SIG-M5 treated with dmso at 0.1 percent for 504 hours (cell line): Measurements from ENCODE around the gene ATP4A.

Experiments
- DNase-seq: peaks from one replicate; lab custom pipeline; 2025; ENCODE audit not compliant: unreplicated experiment; lab: John Stamatoyannopoulos, UW

Gene ATP4A

GRCh38 chr19:35528218-35529038 lies 35.0 kb downstream of the ATP4A start, which contains the start of gene SBSN:
Gene SBSN (minus strand): TSS chr19:35528311. CDS start chr19:35528281, 30 bp downstream.
- no peak for DNase-seq

DNA sequence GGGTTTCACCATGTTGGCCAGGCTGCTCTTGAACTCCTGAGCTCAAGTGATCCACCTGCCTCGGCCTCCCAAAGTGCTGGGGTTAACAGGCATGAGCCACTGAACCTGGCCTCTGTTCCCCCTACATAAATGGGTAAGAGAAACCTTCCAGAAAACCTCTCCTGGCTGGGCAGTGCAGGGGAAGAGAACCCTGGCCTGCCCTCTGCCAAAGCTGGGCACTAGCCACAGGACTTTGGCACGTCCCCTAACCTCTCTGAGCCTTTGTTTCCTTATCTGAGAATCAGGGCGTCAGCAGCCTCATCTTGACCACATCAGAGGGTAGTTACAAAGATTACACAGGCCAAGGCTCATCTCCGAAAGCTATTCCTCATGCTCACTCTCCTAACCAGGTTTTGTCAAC lies 37.6 kb downstream of the ATP4A start:
- DNase-seq: no peak

- no peak for DNase-seq
Measured at GRCh38 chr19:35524181-35524837, 39.1 kb downstream of the ATP4A start.

GRCh38 chr19:35522745-35523327 lies 40.6 kb downstream of the ATP4A start:
- no peak for DNase-seq

DNA sequence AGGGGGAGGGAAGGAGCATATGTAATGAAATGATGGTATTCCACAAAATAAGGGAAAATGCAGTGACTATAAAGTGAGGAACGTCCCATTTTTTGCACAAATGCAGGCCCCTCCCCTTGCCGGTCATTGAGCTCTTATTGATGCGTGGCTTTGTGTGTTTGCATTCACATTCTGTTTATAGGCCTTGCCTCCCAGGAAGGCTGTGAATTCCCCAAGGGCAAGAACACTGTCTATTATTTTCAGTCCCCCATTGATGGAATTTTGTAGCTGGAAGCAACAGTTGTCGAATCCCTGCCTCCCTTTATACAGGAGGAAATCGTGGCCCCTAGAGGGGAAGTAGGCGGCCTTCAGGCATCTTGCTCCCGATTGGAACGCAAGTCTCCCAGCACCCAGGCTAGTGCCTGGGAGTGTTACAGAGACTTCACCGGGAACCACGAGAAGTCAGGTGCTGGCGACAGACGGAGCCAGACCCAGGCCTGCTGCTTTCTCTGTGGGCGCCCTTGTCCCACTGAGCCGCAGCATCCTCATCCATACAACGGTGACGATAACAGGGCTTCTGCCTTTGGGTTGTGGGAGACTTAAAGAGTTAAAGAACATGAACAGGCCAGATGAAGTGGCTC lies 42.2 kb downstream of the ATP4A start:
- no peak for DNase-seq

- peak; percentile 27 for DNase-seq
Measured at GRCh38 chr19:35519291-35519690, 44.2 kb downstream of the ATP4A start.

DNA sequence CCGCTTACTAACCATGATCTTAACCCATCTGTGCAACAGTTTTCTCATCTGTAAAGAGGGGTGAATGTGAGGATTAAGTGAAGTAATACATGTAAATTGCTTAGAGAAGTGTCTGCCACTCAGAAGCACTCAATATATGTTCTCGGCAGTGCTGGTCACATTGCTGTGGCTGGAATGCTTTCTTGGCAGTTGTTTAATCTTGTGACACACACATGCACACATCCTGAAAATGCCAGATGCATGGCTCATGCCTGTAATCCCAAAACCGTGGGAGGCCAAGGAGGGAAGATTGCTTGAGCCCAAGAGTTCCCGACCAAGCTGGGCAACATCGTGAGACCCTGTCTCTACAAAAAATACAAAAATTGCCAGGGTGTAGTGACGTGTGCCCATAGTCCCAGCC lies 45.1 kb downstream of the ATP4A start:
- DNase-seq: no peak

DNA sequence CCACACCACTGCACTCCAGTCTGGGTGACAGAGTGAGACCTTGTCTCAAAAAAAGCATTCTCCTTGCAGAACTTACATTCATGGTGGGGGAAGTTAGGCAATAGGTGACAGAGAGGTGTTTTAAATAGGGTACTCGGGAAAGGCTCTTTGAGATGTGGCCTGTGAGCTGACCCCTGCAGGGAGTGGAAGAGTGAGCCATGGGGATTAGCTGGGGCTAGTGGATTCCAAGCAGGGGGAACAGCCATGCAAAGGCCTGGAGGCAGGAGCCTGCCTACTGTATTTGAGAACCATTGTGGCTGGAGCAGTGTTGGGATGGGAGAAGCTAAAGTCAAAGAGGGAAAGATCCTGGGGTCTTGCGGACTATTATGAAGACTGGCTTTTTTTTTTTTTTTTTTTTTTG lies 46.1 kb downstream of the ATP4A start:
- DNase-seq: no peak

GRCh38 chr19:35516310-35516709 lies 47.1 kb downstream of the ATP4A start:
- DNase-seq: no peak

GRCh38 chr19:35514282-35514809 lies 49.1 kb downstream of the ATP4A start:
- no peak for DNase-seq

DNA sequence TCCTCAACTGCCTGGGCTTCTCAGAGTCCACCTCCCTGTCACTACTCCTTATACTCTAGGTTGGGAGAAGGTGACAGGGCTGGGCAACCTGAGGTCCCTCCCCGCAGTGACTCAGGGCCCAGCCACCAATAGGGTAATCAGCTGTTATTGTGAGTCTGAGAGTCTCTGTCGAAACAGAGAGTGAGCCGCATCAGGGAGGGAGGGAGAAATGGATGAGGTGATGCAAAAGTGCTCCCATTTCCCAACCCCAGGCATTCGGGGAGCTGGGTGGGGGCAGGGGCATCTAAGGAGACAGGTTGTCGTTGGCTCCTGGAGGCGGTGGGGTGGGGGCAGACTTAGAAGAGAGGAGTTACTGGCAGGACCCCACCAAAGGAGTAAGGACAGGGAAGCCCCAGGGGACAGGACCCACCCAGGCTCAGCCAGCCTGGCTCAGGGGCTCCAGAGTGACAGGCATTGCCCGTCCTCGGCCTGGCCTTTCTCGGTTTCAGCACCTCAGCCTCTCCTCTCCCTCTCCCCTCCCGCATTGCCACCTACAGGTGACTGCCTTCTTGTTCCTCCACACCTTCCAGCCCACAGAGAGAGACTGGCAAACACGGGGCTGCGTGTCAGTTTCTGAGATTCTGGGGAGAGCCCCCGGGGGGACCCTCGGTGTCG lies 49.7 kb downstream of the ATP4A start, which contains the start of gene DMKN:
TSS of gene DMKN (minus strand) at position 22 of the 654 bp plus-strand sequence. CDS start 174 bp downstream, outside the sequence.
- no peak for DNase-seq

DNA sequence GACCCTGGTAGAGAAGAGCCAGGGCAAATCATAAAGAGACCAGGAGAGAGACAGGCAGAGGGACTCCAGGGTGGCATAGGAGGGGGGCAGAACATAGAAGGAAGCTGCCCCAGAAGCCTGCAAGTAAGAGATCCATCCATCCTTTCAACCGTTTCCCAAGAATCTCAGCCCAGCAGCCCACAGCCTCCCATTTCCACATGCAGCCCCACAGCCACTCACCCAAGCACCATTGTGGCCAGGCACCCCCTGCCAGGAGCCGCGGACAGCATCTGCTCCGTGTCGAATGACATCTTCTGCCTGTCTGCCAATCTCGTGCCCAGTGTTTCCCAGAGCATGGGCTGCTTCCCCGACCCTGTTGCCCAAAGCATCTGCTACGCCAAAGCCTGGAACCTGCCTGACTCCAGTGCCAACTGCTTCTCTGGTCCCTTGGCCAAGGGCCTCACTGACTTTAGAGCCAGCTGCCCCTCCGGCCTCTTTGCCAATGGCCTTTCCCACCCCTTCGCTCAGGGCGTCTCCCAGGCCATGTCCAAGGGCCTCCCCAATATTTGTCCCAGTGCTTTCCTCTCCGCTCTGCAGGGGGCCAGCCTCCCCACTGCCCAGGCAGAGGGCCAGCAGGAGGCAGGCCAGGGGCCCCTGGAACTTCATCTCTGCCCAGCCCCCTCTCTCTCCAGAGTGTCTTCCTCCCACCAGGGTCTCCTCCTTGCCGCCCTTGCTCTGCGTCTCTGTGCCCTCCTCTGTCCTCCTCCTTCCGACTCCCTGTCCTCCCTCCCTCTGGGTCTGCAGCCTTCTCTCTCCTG lies 50.4 kb downstream of the ATP4A start:
- no peak for DNase-seq

DNA sequence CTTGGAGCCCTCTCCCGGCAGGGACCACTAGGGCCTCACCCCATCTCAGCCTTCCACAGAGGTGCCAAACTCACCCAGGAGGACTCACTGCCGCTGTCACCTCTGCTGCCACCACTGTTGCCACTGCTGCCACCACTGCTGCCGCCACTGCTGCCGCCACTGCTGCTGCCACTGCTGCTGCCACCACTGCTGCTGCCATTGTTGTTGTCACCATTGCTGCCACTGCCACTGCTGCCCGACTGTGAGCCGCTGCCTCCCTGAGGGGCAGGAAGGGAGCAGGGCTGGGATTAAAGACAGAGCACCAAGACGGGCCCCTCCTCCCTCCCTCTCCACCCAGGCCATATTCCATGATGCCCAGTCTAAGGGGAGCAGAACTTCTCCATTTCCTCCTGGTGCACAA lies 52.1 kb downstream of the ATP4A start:
- DNase-seq: no peak

- no peak for DNase-seq
Measured at GRCh38 chr19:35510626-35510964, 52.9 kb downstream of the ATP4A start.

DNA sequence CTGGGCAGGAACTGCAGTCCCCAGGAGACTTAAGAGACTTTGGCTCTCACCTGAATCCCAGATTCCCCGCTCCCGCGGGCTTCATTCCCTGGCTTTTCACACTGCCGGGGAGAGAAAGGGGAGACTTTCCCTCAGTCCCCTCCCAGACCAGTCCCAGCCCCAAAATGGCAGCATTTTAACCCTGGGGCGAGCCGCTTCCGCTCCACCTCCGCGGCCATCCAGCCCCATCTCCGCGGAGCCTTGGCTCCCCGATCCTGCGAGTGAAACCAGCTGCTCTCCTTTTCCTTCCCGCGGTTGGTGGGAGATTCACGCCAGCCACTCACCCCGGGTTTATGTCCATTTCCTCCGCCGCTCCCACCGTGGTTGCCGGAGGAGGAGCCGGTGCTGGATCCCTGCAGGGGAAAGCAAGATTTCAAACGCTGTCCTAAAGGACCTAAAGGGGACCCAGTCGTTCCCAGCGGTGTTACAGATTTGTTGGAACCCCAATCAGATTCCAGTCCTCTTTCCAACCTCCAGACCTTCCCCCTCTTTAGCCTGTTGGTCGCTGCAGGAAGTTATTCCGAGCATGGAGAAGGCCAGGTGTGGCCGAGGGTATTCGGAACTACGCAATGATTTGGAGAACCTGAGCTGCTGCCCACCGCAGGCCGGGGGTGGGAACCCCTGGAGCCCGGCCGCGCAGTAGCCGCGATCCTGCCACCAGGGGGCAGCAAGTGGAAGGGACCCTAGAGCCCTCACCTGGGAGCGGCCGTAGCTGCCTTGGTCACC lies 53.4 kb downstream of the ATP4A start:
- DNase-seq: peak; percentile 30

DNA sequence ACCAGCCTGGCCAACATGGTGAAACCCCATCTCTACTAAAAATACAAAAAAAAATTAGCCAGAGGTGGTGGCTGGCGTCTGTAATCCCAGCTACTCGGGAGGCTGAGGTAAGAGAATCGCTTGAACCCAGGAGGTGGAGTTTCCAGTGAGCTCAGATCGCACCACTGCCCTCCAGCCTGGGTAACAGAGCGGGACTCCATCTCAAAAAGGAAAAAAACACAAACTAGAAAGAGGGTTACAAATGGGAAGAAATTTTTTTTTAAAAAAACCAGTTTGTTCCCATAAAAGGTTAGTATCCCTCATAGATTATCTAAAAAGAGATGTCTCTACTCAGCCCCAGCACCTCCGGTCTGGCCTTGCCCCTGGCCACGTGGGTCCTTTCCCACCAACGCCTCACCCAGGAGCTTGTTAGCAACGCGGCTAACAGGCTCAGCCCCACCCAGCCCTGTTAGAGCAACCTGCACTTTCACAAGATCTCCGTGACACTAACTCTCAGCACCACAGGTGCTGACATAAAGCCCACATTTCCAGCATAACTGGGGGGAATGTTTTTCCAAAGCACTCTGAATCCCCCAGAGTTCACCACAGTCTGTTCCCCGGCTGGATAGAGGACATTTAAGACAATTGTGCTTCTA lies 54.3 kb downstream of the ATP4A start:
- DNase-seq: no peak

GRCh38 chr19:35508129-35508528 lies 55.3 kb downstream of the ATP4A start:
- no peak for DNase-seq

GRCh38 chr19:35507561-35507960 lies 55.9 kb downstream of the ATP4A start:
- DNase-seq: no peak

DNA sequence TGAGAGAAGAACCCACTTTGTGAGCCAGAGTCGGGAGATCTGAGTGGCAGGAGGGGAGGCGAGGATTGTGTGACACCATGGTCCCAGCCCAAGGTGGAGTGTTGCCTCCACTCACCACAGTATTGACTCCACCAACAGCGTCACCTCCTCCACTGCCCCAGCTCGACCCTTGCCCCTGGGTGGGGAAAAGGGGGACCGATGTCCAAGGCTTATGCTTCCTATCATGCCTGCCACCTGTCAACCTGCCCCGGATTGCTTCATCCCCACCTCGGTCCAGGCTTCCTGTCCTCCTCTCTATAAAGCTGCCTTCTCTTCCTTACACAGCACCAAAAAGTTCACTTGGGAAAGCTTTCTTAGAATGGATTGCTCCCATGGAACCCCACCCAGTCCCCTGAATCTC lies 57.4 kb downstream of the ATP4A start:
- no peak for DNase-seq
